MM.1S (cell line): Measurements from ENCODE around the gene MAPK8IP2.

Experiments
- EZH2 ChIP-seq: fragments of 300-600 bp; sonication (generic); optimal IDR thresholded peaks from 2 replicates; pipeline ENCODE3; 2017; ENCODE audit warnings: low read depth, mild to moderate bottlenecking, antibody characterized with exemption, low read length, mixed read lengths
- EZH2phosphoT487 ChIP-seq: fragments of 300-600 bp; sonication (generic); IDR thresholded peaks from 2 replicates; pipeline ENCODE4 v1.6.1; 2018; ENCODE audit warnings: antibody characterized with exemption, low read length
- TF ChIP-seq, protein P1 (sequence below): fragments of 300-600 bp; sonication (generic); IDR thresholded peaks from 2 replicates; pipeline ENCODE4 v1.5.1; 2016; ENCODE audit warnings: antibody characterized with exemption, low read length, mixed read lengths

DNA sequence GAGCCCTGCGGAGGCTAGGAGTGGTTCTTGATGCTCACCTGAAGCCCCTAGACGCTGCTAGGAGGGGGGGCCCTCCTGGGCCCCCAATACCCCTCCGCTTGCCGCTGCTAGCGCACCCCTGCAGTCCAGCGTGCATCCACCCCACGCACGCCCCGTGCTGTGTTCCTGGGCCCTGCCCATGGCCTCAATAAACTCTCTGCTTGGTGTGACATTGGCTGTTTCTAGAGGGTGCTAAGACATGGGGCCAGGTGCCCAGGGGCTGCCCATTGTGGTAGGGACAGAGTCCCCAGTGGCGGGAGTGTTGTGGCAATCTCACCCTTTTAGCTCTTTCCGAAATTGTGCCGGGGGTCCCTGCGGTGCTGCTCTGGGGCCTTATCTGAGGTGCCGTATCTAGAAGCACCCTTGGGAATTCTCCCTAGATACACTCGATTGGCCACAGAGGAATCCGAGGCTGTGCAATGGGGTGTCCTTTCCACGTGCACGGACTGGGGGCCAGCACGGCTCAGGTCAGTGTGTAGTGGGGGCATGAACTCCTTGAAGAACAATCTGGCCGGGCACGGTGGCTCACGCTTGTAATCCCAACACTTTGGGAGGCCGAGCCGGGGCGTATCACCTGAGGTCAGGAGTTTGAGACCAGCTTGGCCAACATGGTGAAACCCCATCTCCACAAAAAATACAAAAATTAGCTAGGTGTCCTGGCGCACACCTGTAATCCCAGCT is 10.9 kb downstream of the MAPK8IP2 start:
- TF ChIP-seq EZH2 (no peak), EZH2phosphoT487 (no peak)
- TF ChIP-seq, protein P1, sequence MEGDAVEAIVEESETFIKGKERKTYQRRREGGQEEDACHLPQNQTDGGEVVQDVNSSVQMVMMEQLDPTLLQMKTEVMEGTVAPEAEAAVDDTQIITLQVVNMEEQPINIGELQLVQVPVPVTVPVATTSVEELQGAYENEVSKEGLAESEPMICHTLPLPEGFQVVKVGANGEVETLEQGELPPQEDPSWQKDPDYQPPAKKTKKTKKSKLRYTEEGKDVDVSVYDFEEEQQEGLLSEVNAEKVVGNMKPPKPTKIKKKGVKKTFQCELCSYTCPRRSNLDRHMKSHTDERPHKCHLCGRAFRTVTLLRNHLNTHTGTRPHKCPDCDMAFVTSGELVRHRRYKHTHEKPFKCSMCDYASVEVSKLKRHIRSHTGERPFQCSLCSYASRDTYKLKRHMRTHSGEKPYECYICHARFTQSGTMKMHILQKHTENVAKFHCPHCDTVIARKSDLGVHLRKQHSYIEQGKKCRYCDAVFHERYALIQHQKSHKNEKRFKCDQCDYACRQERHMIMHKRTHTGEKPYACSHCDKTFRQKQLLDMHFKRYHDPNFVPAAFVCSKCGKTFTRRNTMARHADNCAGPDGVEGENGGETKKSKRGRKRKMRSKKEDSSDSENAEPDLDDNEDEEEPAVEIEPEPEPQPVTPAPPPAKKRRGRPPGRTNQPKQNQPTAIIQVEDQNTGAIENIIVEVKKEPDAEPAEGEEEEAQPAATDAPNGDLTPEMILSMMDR: no peak
